Transverse colon (tissue), 4 donors: ENCODE measurements around the gene MAPKAPK2. TPM values are rescaled to one million over a fixed set of nuclear protein-coding genes. Genes with fewer than 3 reads are reported as not detected.

Experiments
- DNase-seq: peaks from one replicate; pipeline ENCODE4 v3.0.0-alpha.2; 2019
- H3K27ac ChIP-seq, 4 donors: fragments of 200-600 bp; sonication (generic); 2 replicates each; pipeline ENCODE4 v1.5.1; 2016 to 2018; ENCODE audit warnings: inconsistent platforms in 4 of 4
- H3K27me3 ChIP-seq: fragments of 200-600 bp; sonication (generic); 2 replicates; pipeline ENCODE4 v1.5.1; 2017; ENCODE audit warnings: inconsistent platforms
- H3K36me3 ChIP-seq, 4 donors: fragments of 200-600 bp; sonication (generic); 2 replicates each; pipeline ENCODE4 v1.5.1; 2017 to 2019; ENCODE audit warnings: inconsistent platforms in 4 of 4
- H3K4me1 ChIP-seq, 4 donors: fragments of 200-600 bp; sonication (generic); 2 replicates each; pipeline ENCODE4 v1.5.1; 2017 to 2020; ENCODE audit warnings: inconsistent platforms in 4 of 4
- H3K4me3 ChIP-seq, 4 donors: fragments of 200-600 bp; sonication (generic); 1 replicate in 1 of 4; 2 replicates in 3 of 4; pipeline versions ENCODE4 v1.5.1 to v1.6.1; 2017 to 2019; ENCODE audit warnings: inconsistent platforms in 4 of 4
- H3K9me3 ChIP-seq, 2 donors: fragments of 200-600 bp; sonication (generic); 2 replicates each; pipeline ENCODE4 v1.5.1; 2017 to 2019; ENCODE audit warnings: inconsistent platforms in 2 of 2
- CTCF ChIP-seq, 5 experiments: fragments of 200-600 bp in 3 of 5; fragments of 450-650 bp in 2 of 5; sonication (generic) in 3 of 5; IDR thresholded peaks; 1 replicate in 2 of 5; 2 replicates in 3 of 5; pipeline ENCODE4 v1.5.1; 2016 to 2017; ENCODE audit warnings: antibody characterized with exemption in 5 of 5, inconsistent platforms in 3 of 5, mild to moderate bottlenecking in 2 of 5, moderate library complexity in 1 of 5
- EP300 ChIP-seq: sonication (generic); formaldehyde crosslinking; IDR thresholded peaks from one replicate; pipeline ENCODE4 v1.6.1; 2017; ENCODE audit warnings: antibody characterized with exemption, low read depth
- POLR2A ChIP-seq: fragments of 450-650 bp; IDR thresholded peaks from one replicate; pipeline ENCODE4 v1.6.1; 2016; ENCODE audit warnings: antibody characterized with exemption, mild to moderate bottlenecking, moderate library complexity
- POLR2AphosphoS5 ChIP-seq, 3 donors: sonication (generic); formaldehyde crosslinking; IDR thresholded peaks; one replicate each; pipeline ENCODE4 v1.6.1; 2016; ENCODE audit warnings: antibody characterized with exemption in 3 of 3
- WGBS, 2 donors: methylation state at CpG; one replicate each; pipeline ENCODE4 v1.1.5; 2018; ENCODE audit warnings: low coverage in 1 of 2; 5-methylcytosine and 5-hydroxymethylcytosine counted together
- in situ Hi-C, 4 donors: fragments of 200-750 bp; cut with MboI; loops; one replicate each; pipeline versions ENCODE4 v1.15.0 to v1.15.1; 2017; ENCODE audit warnings: low sequenced_read_pairs in 3 of 4, low pct_ligation_motif_present in 1 of 4, low pct_unique_long_range_greater_than_20kb in 1 of 4
- intact Hi-C: fragments of 100-400 bp; cut with DNase I; formaldehyde crosslinking; loops from one replicate; pipeline ENCODE4 v1.15.1; 2023; ENCODE audit warnings: low total_unique reads
- total RNA-seq, 4 donors: library from RNA; depleted of rRNA; stranded (reverse); fragments of >200 nt; gene quantifications; one replicate each; pipeline ENCODE4 v1.1.0, GENCODE V29; 2016

The MAPKAPK2 gene
- total RNA-seq, 4 donors from 2014 or later: 47.0 to 74.8 (median 52.2) TPM

GRCh38 chr1:206729050-206729449 lies 44.3 kb downstream of the MAPKAPK2 start:
- TF ChIP-seq CTCF (IDR thresholded peaks at IDR 0.05): no peak
- no peak for TF ChIP-seq POLR2AphosphoS5 (IDR thresholded peaks at IDR 0.05)
- TF ChIP-seq POLR2A: no peak
- no peak for TF ChIP-seq EP300
- in situ Hi-C loops: loop anchor here in 3 of 4 donors (5.0 to 25.0 kb wide), 3 partner anchors 183 to 256 kb away; partner anchors contain the start of gene FCMR (in 1 of the 3)
- Histone ChIP-seq H3K4me3 (no peak overlapping the region), H3K36me3 (peaks cover 0 to 38% (median 17%) of the 10 kb centered on the region in 4 donors), H3K27ac (no peak overlapping the region), H3K9me3 (no peaks in the 10 kb centered on the region), H3K4me1 (peaks cover 7 to 28% (median 12%) of the 10 kb centered on the region in 4 donors), H3K27me3 (no peaks in the 10 kb centered on the region)
- 96% methylated on average over 6 of the region's 6 CpGs; no CpG with 5 or more reads in 1 of the 2 donors for WGBS, 2 donors
- DNase-seq: no peak
- intact Hi-C loops: loop anchor here (5.0 kb wide), 1 partner anchor 183 kb away; no protein-coding TSS in a partner anchor

- WGBS, 2 donors: 87 to 100% methylated on average over 1 to 3 of the region's 3 CpGs
- peaks cover 0 to 38% (median 17%) of the 10 kb centered on the region in 4 donors for H3K36me3 ChIP-seq
- DNase-seq: no peak
- no peaks in the 10 kb centered on the region for H3K27me3 ChIP-seq
- in situ Hi-C loops: loop anchor here in 3 of 4 donors (5.0 to 25.0 kb wide), 3 partner anchors 183 to 255 kb away; partner anchors contain the start of gene FCMR (in 1 of the 3)
- H3K4me1 ChIP-seq: peaks cover 2 to 23% (median 8%) of the 10 kb centered on the region in 4 donors
- TF ChIP-seq EP300 (no peak), POLR2AphosphoS5 (IDR thresholded peaks at IDR 0.05) (no peak), POLR2A (no peak), CTCF (IDR thresholded peaks at IDR 0.05) (no peak)
- no peak overlapping the region for H3K27ac ChIP-seq
- intact Hi-C loops: loop anchor here (5.0 kb wide), 1 partner anchor 183 kb away; no protein-coding TSS in a partner anchor
- H3K9me3 ChIP-seq: no peaks in the 10 kb centered on the region
- H3K4me3 ChIP-seq: no peak overlapping the region
Measured at GRCh38 chr1:206729507-206729906, 44.8 kb downstream of the MAPKAPK2 start.

DNA sequence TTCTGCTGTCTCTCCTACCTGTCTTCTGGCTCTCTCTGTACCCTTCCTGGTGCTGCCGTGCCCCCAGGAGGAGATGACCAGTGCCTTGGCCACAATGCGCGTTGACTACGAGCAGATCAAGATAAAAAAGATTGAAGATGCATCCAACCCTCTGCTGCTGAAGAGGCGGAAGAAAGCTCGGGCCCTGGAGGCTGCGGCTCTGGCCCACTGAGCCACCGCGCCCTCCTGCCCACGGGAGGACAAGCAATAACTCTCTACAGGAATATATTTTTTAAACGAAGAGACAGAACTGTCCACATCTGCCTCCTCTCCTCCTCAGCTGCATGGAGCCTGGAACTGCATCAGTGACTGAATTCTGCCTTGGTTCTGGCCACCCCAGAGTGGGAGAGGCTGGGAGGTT lies 47.8 kb downstream of the MAPKAPK2 start:
- Histone ChIP-seq H3K27ac (no peak overlapping the region), H3K27me3 (no peaks in the 10 kb centered on the region), H3K4me3 (no peak overlapping the region), H3K9me3 (no peaks in the 10 kb centered on the region), H3K36me3 (peaks cover 0 to 38% (median 17%) of the 10 kb centered on the region in 4 donors), H3K4me1 (peaks cover 0 to 9% (median 2%) of the 10 kb centered on the region in 4 donors)
- 90% methylated on average over 11 of the region's 11 CpGs; no CpG with 5 or more reads in 1 of the 2 donors for WGBS, 2 donors
- in situ Hi-C loops: loop anchor here in 3 of 4 donors (10.0 to 25.0 kb wide), 4 partner anchors 72 to 252 kb away; partner anchors contain the start of gene FCMR (in 1 of the 3)
- no peak for DNase-seq
- intact Hi-C loops: no loop called here
- TF ChIP-seq EP300: no peak
- no peak for TF ChIP-seq POLR2AphosphoS5 (IDR thresholded peaks at IDR 0.05)
- no peak for TF ChIP-seq POLR2A
- no peak for TF ChIP-seq CTCF (IDR thresholded peaks at IDR 0.05)

DNA sequence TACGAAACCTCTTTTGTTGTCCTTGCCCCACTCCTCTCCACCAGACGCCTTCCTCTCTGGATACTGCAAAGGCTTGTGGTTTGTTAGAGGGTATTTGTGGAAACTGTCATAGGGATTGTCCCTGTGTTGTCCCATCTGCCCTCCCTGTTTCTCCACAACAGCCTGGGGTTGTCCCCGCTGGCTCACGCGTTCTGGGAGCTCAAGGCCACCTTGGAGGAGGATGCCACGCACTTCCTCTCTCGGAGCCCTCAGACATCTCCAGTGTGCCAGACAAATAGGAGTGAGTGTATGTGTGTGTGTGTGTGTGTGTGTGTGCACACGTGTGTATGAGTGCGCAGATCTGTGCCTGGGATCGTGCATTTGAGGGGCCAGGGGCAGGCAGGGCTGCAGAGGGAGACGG lies 48.3 kb downstream of the MAPKAPK2 start:
- intact Hi-C loops: no loop called here
- no peaks in the 10 kb centered on the region for H3K27me3 ChIP-seq
- no peaks in the 10 kb centered on the region for H3K9me3 ChIP-seq
- peaks cover 0 to 10% (median 4%) of the 10 kb centered on the region in 4 donors for H3K4me1 ChIP-seq
- DNase-seq: no peak
- H3K4me3 ChIP-seq: no peak overlapping the region
- TF ChIP-seq EP300 (no peak), POLR2A (no peak), POLR2AphosphoS5 (IDR thresholded peaks at IDR 0.05) (no peak), CTCF (IDR thresholded peaks at IDR 0.05) (no peak)
- 87% methylated on average over 10 of the region's 11 CpGs; no CpG with 5 or more reads in 1 of the 2 donors for WGBS, 2 donors
- no peak overlapping the region for H3K27ac ChIP-seq
- in situ Hi-C loops: loop anchor here in 3 of 4 donors (10.0 to 25.0 kb wide), 4 partner anchors 72 to 252 kb away; partner anchors contain the start of gene FCMR (in 1 of the 3)
- H3K36me3 ChIP-seq: peaks cover 0 to 38% (median 17%) of the 10 kb centered on the region in 4 donors
